Measurements from ENCODE around the gene AMH. TPM values are rescaled to one million over a fixed set of nuclear protein-coding genes. Genes with fewer than 3 reads are reported as not detected.

Gene AMH
- total and polyA plus RNA-seq, 4 donors: 2.8 to 12.3 (median 3.6) TPM

DNA sequence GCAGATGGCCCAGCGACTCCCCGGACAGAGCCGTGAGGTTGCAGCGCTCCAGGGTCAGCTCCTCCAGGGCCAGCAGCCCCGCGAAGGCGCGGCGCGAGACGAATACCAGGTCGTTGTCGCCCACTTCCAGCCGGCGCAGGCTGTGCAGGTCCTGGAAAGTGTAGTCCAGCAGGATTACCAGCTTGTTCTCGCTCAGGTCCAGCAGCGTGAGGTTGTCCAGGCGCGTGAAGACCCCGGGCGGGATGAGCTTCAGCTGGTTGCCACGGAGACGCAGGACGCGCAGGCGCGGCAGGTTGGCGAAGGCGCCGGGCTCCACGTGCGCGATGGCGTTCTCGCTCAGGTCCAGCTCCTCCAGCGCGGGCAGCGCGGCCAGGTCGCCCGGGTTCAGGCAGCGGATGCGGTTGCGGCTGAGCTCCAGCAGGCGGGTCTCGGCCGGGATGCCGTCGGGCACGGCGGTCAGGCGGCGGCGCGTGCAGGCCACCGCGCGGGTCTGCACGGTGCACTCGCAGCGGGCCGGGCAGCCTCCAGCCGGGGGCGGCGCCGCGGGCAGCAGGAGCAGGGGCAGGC lies 42.1 kb downstream of the AMH start:
- WGBS (ENCODE audit: insufficient coverage): under 1% methylated on average over 67 of the region's 67 CpGs
- H3K4me1 ChIP-seq (ENCODE audit: control insufficient read depth, insufficient read depth, low read length): peaks cover 47% of the 10 kb centered on the region

DNA sequence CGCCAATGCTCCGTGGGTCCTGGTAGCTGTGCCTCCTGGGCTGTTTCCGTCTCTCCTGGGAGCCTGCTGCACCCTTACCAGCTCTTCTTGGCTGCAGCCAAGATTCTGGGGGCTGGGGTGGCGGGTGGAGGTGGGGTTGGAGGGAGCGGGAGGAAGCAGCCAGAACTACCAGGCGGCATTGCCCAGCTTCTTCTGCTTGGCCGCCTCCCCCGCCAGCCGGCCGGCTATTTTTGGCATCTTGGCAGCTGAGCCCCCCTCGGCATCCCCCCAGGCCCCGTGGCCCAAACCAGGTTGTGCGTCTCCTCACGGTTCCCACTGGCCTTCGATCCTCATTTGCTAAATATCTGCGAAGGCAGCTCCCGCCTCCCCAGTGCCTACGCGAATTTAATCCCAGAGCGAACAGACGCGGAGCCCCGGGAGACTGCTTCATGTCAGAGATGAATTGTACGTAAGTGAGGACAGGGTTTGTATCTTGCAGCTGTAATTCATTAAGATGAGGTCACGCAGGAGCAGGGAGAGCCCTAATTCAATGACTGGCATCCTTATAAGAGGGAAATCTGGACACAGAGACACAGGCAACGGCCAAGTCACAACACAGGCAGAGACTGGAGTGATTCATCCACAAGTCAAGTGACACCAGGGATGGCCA lies 45.7 kb downstream of the AMH start:
- peak in 3 of 6 donors; percentile 31 to 73 (median 60) for DNase-seq (ENCODE audit: low read depth in 4 of 6, low spot score in 6 of 6)
- no peak overlapping the region for H3K4me3 ChIP-seq (ENCODE audit: low read depth, low read length)
- peaks cover 4% of the 10 kb centered on the region for H3K36me3 ChIP-seq (ENCODE audit: control insufficient read depth, insufficient read depth, low read length)
- peaks cover 39% of the 10 kb centered on the region for H3K27me3 ChIP-seq (ENCODE audit: control insufficient read depth, insufficient read depth, low read length)
- 12% methylated on average over 26 of the region's 26 CpGs for WGBS (ENCODE audit: insufficient coverage)
- peaks cover 38% of the 10 kb centered on the region for H3K4me1 ChIP-seq (ENCODE audit: control insufficient read depth, insufficient read depth, low read length)
- peak overlapping the region; percentile 67 for H3K27ac ChIP-seq (ENCODE audit: low read depth, low read length)
- H3K9me3 ChIP-seq (ENCODE audit: control insufficient read depth, insufficient read depth, low read length): no peaks in the 10 kb centered on the region

More for the DNA sequence above, 42.1 kb downstream of the AMH start:
- Histone ChIP-seq H3K9me3 (ENCODE audit: control insufficient read depth, insufficient read depth, low read length) (no peaks in the 10 kb centered on the region), H3K36me3 (ENCODE audit: control insufficient read depth, insufficient read depth, low read length) (peaks cover 4% of the 10 kb centered on the region), H3K4me3 (ENCODE audit: low read depth, low read length) (no peak overlapping the region), H3K27ac (ENCODE audit: low read depth, low read length) (no peak overlapping the region), H3K27me3 (ENCODE audit: control insufficient read depth, insufficient read depth, low read length) (peaks cover 61% of the 10 kb centered on the region)
- peak in 2 of 6 donors; percentile 70 to 91 for DNase-seq (ENCODE audit: low read depth in 4 of 6, low spot score in 6 of 6)

GRCh38 chr19:2296141-2296540 lies 47.0 kb downstream of the AMH start:
- peaks cover 26% of the 10 kb centered on the region for H3K27me3 ChIP-seq (ENCODE audit: control insufficient read depth, insufficient read depth, low read length)
- WGBS (ENCODE audit: insufficient coverage): 87% methylated on average over 11 of the region's 16 CpGs

GRCh38 chr19:2300533-2300932 lies 51.4 kb downstream of the AMH start:
- no peak overlapping the region for H3K27ac ChIP-seq (ENCODE audit: low read depth, low read length)
- no peaks in the 10 kb centered on the region for H3K9me3 ChIP-seq (ENCODE audit: control insufficient read depth, insufficient read depth, low read length)
- H3K27me3 ChIP-seq (ENCODE audit: control insufficient read depth, insufficient read depth, low read length): peaks cover 6% of the 10 kb centered on the region
- WGBS (ENCODE audit: insufficient coverage): 73% methylated on average over 15 of the region's 17 CpGs
- H3K4me1 ChIP-seq (ENCODE audit: control insufficient read depth, insufficient read depth, low read length): peaks cover 22% of the 10 kb centered on the region
- H3K36me3 ChIP-seq (ENCODE audit: control insufficient read depth, insufficient read depth, low read length): peaks cover 8% of the 10 kb centered on the region
- no peak for DNase-seq (ENCODE audit: low read depth in 4 of 6, low spot score in 6 of 6)
- no peak overlapping the region for H3K4me3 ChIP-seq (ENCODE audit: low read depth, low read length)

More at GRCh38 chr19:2296141-2296540, 47.0 kb downstream of the AMH start:
- no peaks in the 10 kb centered on the region for H3K9me3 ChIP-seq (ENCODE audit: control insufficient read depth, insufficient read depth, low read length)
- H3K4me1 ChIP-seq (ENCODE audit: control insufficient read depth, insufficient read depth, low read length): peaks cover 26% of the 10 kb centered on the region
- no peak for DNase-seq (ENCODE audit: low read depth in 4 of 6, low spot score in 6 of 6)
- H3K27ac ChIP-seq (ENCODE audit: low read depth, low read length): no peak overlapping the region
- no peak overlapping the region for H3K4me3 ChIP-seq (ENCODE audit: low read depth, low read length)
- peaks cover 2% of the 10 kb centered on the region for H3K36me3 ChIP-seq (ENCODE audit: control insufficient read depth, insufficient read depth, low read length)

Small RNA genes lying within 50 kb of the gene (small RNA-seq; reads per million reads assigned to genes)
- not detected for gene MIR1227 (ENCODE audit: low replicate concordance)

Other genes with a start within 250 kb of the AMH start
- 10 to 100 TPM; 45.6 to 49.9 TPM for gene BTBD2, start 233.6 kb upstream of the AMH start, total RNA-seq
- 100 to 1,000 TPM; 172 to 183 TPM for gene BTBD2, start 233.6 kb upstream of the AMH start, polyA plus RNA-seq (ENCODE audit: insufficient read length in 2 of 2)
- gene MKNK2, start 198.1 kb upstream of the AMH start, total RNA-seq: 10 to 100 TPM; 22.2 to 61.2 TPM
- gene MKNK2, start 198.1 kb upstream of the AMH start, polyA plus RNA-seq (ENCODE audit: insufficient read length in 2 of 2): 10 to 100 TPM; 54.4 to 66.0 TPM
- gene MOB3A, start 153.0 kb upstream of the AMH start, total RNA-seq: 10 to 100 TPM; 13.3 to 15.1 TPM
- 10 to 100 TPM; 30.8 to 39.4 TPM for gene MOB3A, start 153.0 kb upstream of the AMH start, polyA plus RNA-seq (ENCODE audit: insufficient read length in 2 of 2)
- gene IZUMO4, start 152.4 kb upstream of the AMH start, total RNA-seq: 10 to 100 TPM in 1 of 2 donors, 1 to 10 TPM in 1; 7.2 to 14.9 TPM
- gene IZUMO4, start 152.4 kb upstream of the AMH start, polyA plus RNA-seq (ENCODE audit: insufficient read length in 2 of 2): 10 to 100 TPM; 17.3 to 20.3 TPM
- gene AP3D1, start 97.8 kb upstream of the AMH start, total RNA-seq: 10 to 100 TPM; 65.1 to 70.6 TPM
- 100 to 1,000 TPM; 156 to 165 TPM for gene AP3D1, start 97.8 kb upstream of the AMH start, polyA plus RNA-seq (ENCODE audit: insufficient read length in 2 of 2)
- 1 to 10 TPM; 5.3 to 8.2 TPM for gene DOT1L, start 85.4 kb upstream of the AMH start, total RNA-seq
- 10 to 100 TPM; 40.3 to 45.3 TPM for gene DOT1L, start 85.4 kb upstream of the AMH start, polyA plus RNA-seq (ENCODE audit: insufficient read length in 2 of 2)
- 10 to 100 TPM; 46.5 to 70.9 TPM for gene PLEKHJ1, start 13.0 kb upstream of the AMH start, total RNA-seq
- 100 to 1,000 TPM in 1 of 2 donors, 10 to 100 TPM in 1; 97.5 to 106 TPM for gene PLEKHJ1, start 13.0 kb upstream of the AMH start, polyA plus RNA-seq (ENCODE audit: insufficient read length in 2 of 2)
- gene SF3A2, start 12.5 kb upstream of the AMH start, total RNA-seq: 10 to 100 TPM; 29.2 to 32.2 TPM
- gene SF3A2, start 12.5 kb upstream of the AMH start, polyA plus RNA-seq (ENCODE audit: insufficient read length in 2 of 2): 10 to 100 TPM; 80.5 to 97.8 TPM
- gene JSRP1, start 7.1 kb downstream of the AMH start, total RNA-seq: under 1 TPM; 0.33 to 0.69 TPM
- gene JSRP1, start 7.1 kb downstream of the AMH start, polyA plus RNA-seq (ENCODE audit: insufficient read length in 2 of 2): under 1 TPM; 0.74 to 0.90 TPM
- gene PEAK3, start 32.9 kb downstream of the AMH start, total RNA-seq: under 1 TPM in 1 of 2 donors, not detected in 1; 0.20 TPM
- under 1 TPM; 0.11 to 0.16 TPM for gene PEAK3, start 32.9 kb downstream of the AMH start, polyA plus RNA-seq (ENCODE audit: insufficient read length in 2 of 2)
- gene LINGO3, start 58.8 kb downstream of the AMH start, total RNA-seq: 1 to 10 TPM in 1 of 2 donors, under 1 TPM in 1; 0.94 to 2.9 TPM
- 1 to 10 TPM; 6.3 to 7.4 TPM for gene LINGO3, start 58.8 kb downstream of the AMH start, polyA plus RNA-seq (ENCODE audit: insufficient read length in 2 of 2)
- gene LSM7, start 79.3 kb downstream of the AMH start, total RNA-seq: 100 to 1,000 TPM in 1 of 2 donors, 10 to 100 TPM in 1; 48.2 to 124 TPM
- 100 to 1,000 TPM; 154 to 165 TPM for gene LSM7, start 79.3 kb downstream of the AMH start, polyA plus RNA-seq (ENCODE audit: insufficient read length in 2 of 2)
- gene SPPL2B, start 79.4 kb downstream of the AMH start, total RNA-seq: 10 to 100 TPM; 30.2 to 45.3 TPM
- gene SPPL2B, start 79.4 kb downstream of the AMH start, polyA plus RNA-seq (ENCODE audit: insufficient read length in 2 of 2): 100 to 1,000 TPM; 101 to 140 TPM
- under 1 TPM; 0.33 to 0.59 TPM for gene TMPRSS9, start 110.9 kb downstream of the AMH start, total RNA-seq
- gene TMPRSS9, start 110.9 kb downstream of the AMH start, polyA plus RNA-seq (ENCODE audit: insufficient read length in 2 of 2): 1 to 10 TPM; 2.1 to 3.8 TPM
- 10 to 100 TPM; 20.5 to 90.5 TPM for gene TIMM13, start 178.3 kb downstream of the AMH start, total RNA-seq
- 100 to 1,000 TPM; 121 to 122 TPM for gene TIMM13, start 178.3 kb downstream of the AMH start, polyA plus RNA-seq (ENCODE audit: insufficient read length in 2 of 2)
- 10 to 100 TPM; 24.9 to 41.7 TPM for gene LMNB2, start 207.6 kb downstream of the AMH start, total RNA-seq
- 10 to 100 TPM; 56.8 to 57.8 TPM for gene LMNB2, start 207.6 kb downstream of the AMH start, polyA plus RNA-seq (ENCODE audit: insufficient read length in 2 of 2)
- gene GADD45B, start 226.8 kb downstream of the AMH start, total RNA-seq: 10 to 100 TPM; 21.9 to 50.1 TPM
- gene GADD45B, start 226.8 kb downstream of the AMH start, polyA plus RNA-seq (ENCODE audit: insufficient read length in 2 of 2): 10 to 100 TPM in 1 of 2 donors, 1 to 10 TPM in 1; 5.3 to 13.6 TPM